Naive B cell (primary cell): ENCODE data around the gene TPCN1. TPM values are rescaled to one million over a fixed set of nuclear protein-coding genes. Genes with fewer than 3 reads are reported as not detected.

Source experiments
- ATAC-seq, 2 donors: fragments of 150-1000 bp; cut with Tn5 transposase; 2 replicates each; pipeline ENCODE4 v1.10.0; 2021; ENCODE audit warnings: low read depth in 2 of 2, mild to moderate bottlenecking in 2 of 2, moderate library complexity in 2 of 2
- DNase-seq: peaks from one replicate; pipeline ENCODE4 v3.0.0; 2022
- H3K27ac Mint-ChIP-seq, 6 donors: one replicate each; pipeline ENCODE4 v1.8.0; 2020 to 2022; ENCODE audit warnings: mild to moderate bottlenecking in 6 of 6, mixed read lengths in 6 of 6, moderate library complexity in 5 of 6, inconsistent platforms in 2 of 6
- H3K27me3 Mint-ChIP-seq, 3 donors: one replicate each; pipeline ENCODE4 v1.8.0; 2021 to 2022; ENCODE audit warnings: mixed read lengths in 3 of 3, mild to moderate bottlenecking in 1 of 3
- H3K36me3 Mint-ChIP-seq, 2 donors: one replicate each; pipeline ENCODE4 v1.8.0; 2020 to 2022; ENCODE audit warnings: mixed read lengths in 2 of 2, inconsistent platforms in 1 of 2, mild to moderate bottlenecking in 1 of 2
- H3K4me1 Mint-ChIP-seq, 3 donors: one replicate each; pipeline ENCODE4 v1.8.0; 2020 to 2022; ENCODE audit warnings: mixed read lengths in 3 of 3, inconsistent platforms in 1 of 3, mild to moderate bottlenecking in 1 of 3, moderate library complexity in 1 of 3
- H3K4me3 Mint-ChIP-seq, 8 donors: one replicate each; pipeline ENCODE4 v1.8.0; 2020 to 2022; ENCODE audit warnings: mild to moderate bottlenecking in 8 of 8, mixed read lengths in 8 of 8, moderate library complexity in 8 of 8, inconsistent platforms in 2 of 8
- H3K9me3 Mint-ChIP-seq, 7 donors: one replicate each; pipeline ENCODE4 v1.8.0; 2020 to 2022; ENCODE audit warnings: mixed read lengths in 7 of 7, mild to moderate bottlenecking in 5 of 7, inconsistent platforms in 2 of 7, moderate library complexity in 1 of 7
- polyA plus RNA-seq, 6 donors: library from polyadenylated mRNA; unstranded; fragments of 300-500 nt; fragmentation: Illumina TruSeq; gene quantifications; one replicate each; pipeline ENCODE4 v1.2.3, GENCODE V29; 2021; ENCODE audit warnings: low read depth in 6 of 6

Gene TPCN1
- polyA plus RNA-seq: 10 to 100 TPM in 5 of 6 donors, 1 to 10 TPM in 1; 8.8 to 26.2 (median 18.9) TPM

DNA sequence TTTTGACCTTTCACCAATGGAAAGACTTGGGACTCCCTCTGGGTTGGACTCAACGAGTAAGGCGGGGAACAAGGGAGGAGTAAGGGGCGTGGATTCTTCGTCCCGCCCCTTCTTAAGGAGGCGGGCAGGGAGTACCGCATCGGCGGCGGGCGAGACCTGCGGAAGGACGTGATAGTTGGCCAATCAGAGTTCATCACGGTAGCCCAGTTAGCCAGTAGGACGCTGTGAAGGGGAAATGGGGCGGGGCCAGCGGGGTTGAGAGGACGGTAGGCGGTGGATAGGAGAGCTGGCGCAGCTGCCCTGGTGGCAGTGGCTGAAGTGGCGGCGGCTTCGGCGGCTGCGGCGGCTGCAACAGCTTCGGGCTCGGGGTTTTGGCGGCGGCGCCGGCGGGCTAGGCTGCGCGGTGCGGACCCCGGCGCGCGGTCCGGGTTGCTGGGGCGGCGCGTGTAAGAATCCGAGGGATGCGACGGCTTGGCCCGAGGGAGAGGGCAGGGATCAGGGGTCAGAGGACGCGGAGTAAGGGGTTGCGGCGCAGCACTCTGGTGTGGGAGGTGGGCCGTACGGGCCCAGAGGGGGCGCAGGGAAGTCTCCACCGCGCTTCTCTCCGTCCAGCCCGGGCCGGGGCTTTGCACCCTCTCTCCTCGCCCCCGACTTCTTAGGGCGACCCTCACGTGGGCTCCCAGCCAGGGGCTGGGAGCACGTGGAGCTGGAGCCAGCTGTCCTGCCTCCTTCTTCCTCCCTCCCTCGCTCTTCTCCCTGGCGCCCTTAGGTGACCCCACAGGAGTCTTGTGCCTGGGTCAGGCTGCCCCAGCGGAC, at the start of gene TPCN1:
TPCN1 (plus strand) TSS at position 284 of the 816 bp plus-strand sequence. CDS start 5,389 bp downstream, outside the sequence.
- ATAC-seq (peak; percentile 88 to 89), DNase-seq (peak; percentile 100)
- Mint-ChIP-seq H3K4me1 (peaks cover 26 to 47% (median 30%) of the 10 kb centered on the region in 3 donors), H3K36me3 (no peaks in the 10 kb centered on the region), H3K27me3 (no peaks in the 10 kb centered on the region), H3K4me3 (peak within 1 kb of the TSS; percentile 84 to 97 (median 95)), H3K9me3 (no peaks in the 10 kb centered on the region), H3K27ac (peak within 1 kb of the TSS; percentile 92 to 99 (median 96))

DNA sequence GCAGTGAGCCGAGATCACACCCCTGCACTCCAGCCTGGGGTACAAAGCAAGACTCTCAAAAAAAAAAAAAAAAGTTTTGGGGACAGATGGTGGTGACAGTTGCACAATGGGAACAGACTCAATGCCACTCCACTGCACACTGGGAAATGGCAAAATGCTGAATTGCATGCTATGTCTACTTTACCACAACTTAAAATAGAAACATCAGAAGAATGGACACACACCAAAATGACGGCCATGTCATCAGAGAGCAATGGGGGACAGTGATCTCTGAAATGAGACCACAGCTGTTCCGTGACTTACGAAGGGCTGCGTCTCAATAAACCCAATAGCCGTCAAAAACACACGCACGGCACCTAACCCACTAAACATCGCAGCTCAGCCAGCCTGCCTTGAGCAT, 49.7 kb upstream of the TPCN1 start:
- Mint-ChIP-seq H3K27me3 (no peaks in the 10 kb centered on the region), H3K4me1 (peaks cover 30 to 37% (median 34%) of the 10 kb centered on the region in 3 donors), H3K27ac (peak overlapping the region in 1 of 6 donors; percentile 29), H3K36me3 (peaks cover 27 to 28% of the 10 kb centered on the region in 2 donors), H3K9me3 (no peaks in the 10 kb centered on the region), H3K4me3 (peak overlapping the region in 2 of 8 donors; percentile 4 to 67)
- ATAC-seq: no peak
- no peak for DNase-seq

GRCh38 chr12:113172185-113172584, 49.1 kb upstream of the TPCN1 start:
- peak overlapping the region in 4 of 8 donors; percentile 24 to 73 (median 62) for H3K4me3 Mint-ChIP-seq
- H3K4me1 Mint-ChIP-seq: peaks cover 30 to 37% (median 34%) of the 10 kb centered on the region in 3 donors
- peak overlapping the region in 3 of 6 donors; percentile 61 to 96 (median 80) for H3K27ac Mint-ChIP-seq
- H3K9me3 Mint-ChIP-seq: peaks cover 0 to under 1% (median 0%) of the 10 kb centered on the region in 7 donors
- H3K36me3 Mint-ChIP-seq: peaks cover 33 to 35% of the 10 kb centered on the region in 2 donors
- DNase-seq (no peak), ATAC-seq (no peak)
- no peaks in the 10 kb centered on the region for H3K27me3 Mint-ChIP-seq

DNA sequence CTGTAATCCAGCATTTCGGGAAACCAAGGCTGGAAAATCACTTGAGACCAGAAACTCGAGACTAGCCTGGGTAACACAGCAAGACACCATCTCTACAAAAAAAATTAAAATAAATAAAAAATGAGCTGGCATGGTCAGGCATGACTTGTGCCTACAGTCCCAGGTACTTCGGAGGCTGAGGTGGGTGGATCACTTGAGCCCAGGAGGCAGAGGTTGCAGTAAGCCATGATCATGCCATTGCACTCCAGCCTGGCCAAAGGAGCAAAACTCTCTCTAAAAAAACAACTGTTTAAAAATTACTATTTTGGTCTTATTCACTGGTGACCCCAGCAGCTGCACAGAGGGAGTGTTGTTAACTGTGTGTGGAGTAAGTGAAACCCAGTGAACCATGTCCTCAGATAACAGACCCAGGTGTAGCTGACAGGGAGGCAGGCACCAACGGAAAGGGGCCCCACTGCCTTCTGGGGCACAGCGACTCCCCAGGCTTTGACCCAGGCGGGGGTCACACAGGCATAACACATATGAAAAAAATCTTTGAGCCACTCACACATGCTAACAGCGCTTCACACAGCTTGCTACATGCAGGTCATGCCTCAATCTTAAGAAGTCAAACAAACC, 48.1 kb upstream of the TPCN1 start:
- Mint-ChIP-seq H3K27me3 (no peaks in the 10 kb centered on the region), H3K4me3 (peak overlapping the region in 6 of 8 donors; percentile 28 to 83 (median 56)), H3K27ac (peak overlapping the region in 3 of 6 donors; percentile 50 to 66 (median 56)), H3K4me1 (peaks cover 30 to 37% (median 34%) of the 10 kb centered on the region in 3 donors), H3K9me3 (peaks cover 0 to 3% (median 0%) of the 10 kb centered on the region in 7 donors), H3K36me3 (peaks cover 40 to 41% of the 10 kb centered on the region in 2 donors)
- no peak for DNase-seq
- ATAC-seq: peak; percentile 34 to 59

- H3K4me1 Mint-ChIP-seq: peaks cover 30 to 37% (median 34%) of the 10 kb centered on the region in 3 donors
- ATAC-seq: peak; percentile 73 to 82
- H3K4me3 Mint-ChIP-seq: peak overlapping the region in 2 of 8 donors; percentile 49 to 54
These were observed 46.5 kb upstream of the TPCN1 start for GRCh38 chr12:113174461-113175384.

GRCh38 chr12:113179023-113179422, 42.2 kb upstream of the TPCN1 start:
- Mint-ChIP-seq H3K4me3 (no peak overlapping the region), H3K36me3 (peaks cover 17 to 29% of the 10 kb centered on the region in 2 donors), H3K4me1 (peaks cover 12 to 22% (median 15%) of the 10 kb centered on the region in 3 donors), H3K27ac (peak overlapping the region in 1 of 6 donors; percentile 36), H3K27me3 (no peaks in the 10 kb centered on the region), H3K9me3 (peaks cover 0 to 3% (median 0%) of the 10 kb centered on the region in 7 donors)
- ATAC-seq (no peak), DNase-seq (no peak)

More at GRCh38 chr12:113174461-113175384, 46.5 kb upstream of the TPCN1 start:
- DNase-seq: peak; percentile 69
- Mint-ChIP-seq H3K36me3 (peaks cover 40 to 48% of the 10 kb centered on the region in 2 donors), H3K27me3 (no peaks in the 10 kb centered on the region), H3K9me3 (peaks cover 0 to 3% (median 0%) of the 10 kb centered on the region in 7 donors), H3K27ac (peak overlapping the region in 2 of 6 donors; percentile 12 to 89)

DNA sequence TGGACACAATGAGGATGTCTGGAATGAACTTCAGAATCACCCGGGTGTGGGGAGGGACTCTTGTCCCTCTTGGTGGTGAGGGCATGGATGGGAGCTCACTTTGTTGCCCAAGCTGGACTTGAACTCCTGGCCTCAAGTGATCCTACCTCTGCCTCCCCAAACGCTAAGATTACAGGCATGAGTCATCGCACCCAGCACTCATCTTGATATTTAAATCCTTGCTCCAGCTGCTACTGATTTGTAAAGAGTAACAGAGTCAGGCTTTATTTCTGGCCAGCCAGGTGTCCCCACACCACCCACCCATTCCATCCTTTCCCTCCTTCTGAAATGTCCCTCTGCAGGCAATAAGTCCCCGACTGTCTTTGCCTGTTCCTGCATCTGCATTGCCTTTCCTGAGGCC, 40.9 kb upstream of the TPCN1 start:
- Mint-ChIP-seq H3K36me3 (peaks cover 13 to 21% of the 10 kb centered on the region in 2 donors), H3K4me3 (no peak overlapping the region), H3K27ac (peak overlapping the region in 1 of 6 donors; percentile 26), H3K9me3 (peaks cover 0 to 3% (median 0%) of the 10 kb centered on the region in 7 donors), H3K27me3 (no peaks in the 10 kb centered on the region), H3K4me1 (peaks cover 5 to 25% (median 16%) of the 10 kb centered on the region in 3 donors)
- ATAC-seq (no peak), DNase-seq (no peak)

- Mint-ChIP-seq H3K9me3 (peaks cover 0 to 3% (median 0%) of the 10 kb centered on the region in 7 donors), H3K4me3 (peak overlapping the region in 2 of 8 donors; percentile 55 to 97), H3K27ac (peak overlapping the region in 2 of 6 donors; percentile 9 to 47), H3K27me3 (no peaks in the 10 kb centered on the region), H3K4me1 (peaks cover 14 to 36% (median 26%) of the 10 kb centered on the region in 3 donors), H3K36me3 (peaks cover 9 to 16% of the 10 kb centered on the region in 2 donors)
- no peak for DNase-seq
- no peak for ATAC-seq
These were observed 39.3 kb upstream of the TPCN1 start for GRCh38 chr12:113181975-113182374.

- Mint-ChIP-seq H3K27ac (peak overlapping the region in 3 of 6 donors; percentile 15 to 59 (median 53)), H3K4me3 (peak overlapping the region in 5 of 8 donors; percentile 20 to 97 (median 54)), H3K9me3 (no peaks in the 10 kb centered on the region), H3K27me3 (no peaks in the 10 kb centered on the region), H3K36me3 (peaks cover 0 to 7% of the 10 kb centered on the region in 2 donors), H3K4me1 (peaks cover 17 to 44% (median 31%) of the 10 kb centered on the region in 3 donors)
- DNase-seq: no peak
- ATAC-seq: no peak
These were observed 38.2 kb upstream of the TPCN1 start for GRCh38 chr12:113183030-113183589.

GRCh38 chr12:113184098-113184899, 37.0 kb upstream of the TPCN1 start:
- Mint-ChIP-seq H3K36me3 (peaks cover 0 to 4% of the 10 kb centered on the region in 2 donors), H3K4me3 (peak overlapping the region; percentile 90 to 97 (median 96)), H3K4me1 (peaks cover 19 to 51% (median 31%) of the 10 kb centered on the region in 3 donors), H3K27ac (peak overlapping the region; percentile 95 to 99 (median 96)), H3K27me3 (no peaks in the 10 kb centered on the region), H3K9me3 (no peaks in the 10 kb centered on the region)
- DNase-seq (no peak), ATAC-seq (peak; percentile 60 to 63)

DNA sequence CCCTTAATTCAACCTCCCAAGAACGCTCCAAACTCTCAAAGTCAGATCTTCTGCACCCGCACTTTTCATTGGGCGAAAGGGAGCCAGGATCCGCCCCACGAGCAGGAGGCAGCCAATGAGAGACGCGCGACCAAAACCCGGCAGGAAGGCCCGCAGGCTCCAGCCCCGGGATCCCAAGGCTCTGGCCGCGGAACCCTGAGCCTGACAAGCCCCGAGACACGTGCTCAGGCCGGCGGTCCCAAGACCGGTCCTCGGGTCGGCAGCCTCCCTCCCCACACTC, 36.4 kb upstream of the TPCN1 start:
- Mint-ChIP-seq H3K27me3 (no peaks in the 10 kb centered on the region), H3K4me3 (peak overlapping the region; percentile 90 to 97 (median 96)), H3K4me1 (peaks cover 21 to 51% (median 31%) of the 10 kb centered on the region in 3 donors), H3K36me3 (peaks cover 0 to 7% of the 10 kb centered on the region in 2 donors), H3K27ac (peak overlapping the region; percentile 95 to 99 (median 96)), H3K9me3 (no peaks in the 10 kb centered on the region)
- ATAC-seq: peak; percentile 79
- peak; percentile 89 for DNase-seq
